Liver (tissue), 3 donors: ENCODE measurements around the gene C14orf180.

Source experiments
- CTCF ChIP-seq: fragments of 150-350 bp; IDR thresholded peaks from 2 replicates; pipeline ENCODE4 v1.5.1; 2017; ENCODE audit warnings: improper control_type of control experiment, low read depth, low read length; ENCODE audit not compliant: missing input control
- GABPA ChIP-seq, 2 donors: IDR thresholded peaks in 1 of 2; conservative IDR thresholded peaks in 1 of 2; 2 replicates each; pipeline ENCODE4 v1.6.1; 2016; ENCODE audit warnings: antibody characterized with exemption in 2 of 2, mild to moderate bottlenecking in 1 of 2, moderate library complexity in 1 of 2
- JUND ChIP-seq, 2 donors: IDR thresholded peaks; 2 replicates each; pipeline ENCODE4 v1.6.1; 2016; ENCODE audit warnings: antibody characterized with exemption in 2 of 2
- RAD21 ChIP-seq, 2 donors: IDR thresholded peaks; 2 replicates each; pipeline ENCODE4 v1.6.1; 2016; ENCODE audit warnings: antibody characterized with exemption in 2 of 2, mild to moderate bottlenecking in 2 of 2
- REST ChIP-seq: IDR thresholded peaks from 2 replicates; pipeline ENCODE4 v1.6.1; 2016; ENCODE audit warnings: antibody characterized with exemption, mild to moderate bottlenecking
- TAF1 ChIP-seq: conservative IDR thresholded peaks from 2 replicates; pipeline ENCODE4 v1.6.1; 2016; ENCODE audit warnings: antibody characterized with exemption, mild to moderate bottlenecking
- YY1 ChIP-seq: IDR thresholded peaks from 2 replicates; pipeline ENCODE4 v1.6.1; 2016; ENCODE audit warnings: antibody characterized with exemption, mild to moderate bottlenecking
- ZBTB33 ChIP-seq: IDR thresholded peaks from 2 replicates; pipeline ENCODE4 v1.6.1; 2016; ENCODE audit warnings: antibody characterized with exemption
- donor health status: healthy.
- donor health status: healthy.

GRCh38 chr14:104552738-104553125 is 26.8 kb upstream of the C14orf180 start:
- TF ChIP-seq ZBTB33: no peak
- TF ChIP-seq JUND (IDR thresholded peaks at IDR 0.05): no peak
- no peak for TF ChIP-seq RAD21 (IDR thresholded peaks at IDR 0.05)
- no peak for TF ChIP-seq YY1
- no peak for TF ChIP-seq CTCF
- no peak for TF ChIP-seq GABPA (IDR thresholded peaks at IDR 0.05 in 1 of 2, conservative IDR thresholded peaks at IDR 0.05 in 1 of 2)
- no peak for TF ChIP-seq REST
- TF ChIP-seq TAF1: no peak
